ENCODE results near the gene G0S2.

GRCh38 chr1:209647156-209647555, 28.1 kb upstream of the G0S2 start:
- TF ChIP-seq EZH2 (IDR thresholded peaks at IDR 0.05; ENCODE audit: low read length) (no peak), CTCF (optimal IDR thresholded peaks at IDR 0.05 in 1 of 3, IDR thresholded peaks at IDR 0.05 in 1 of 3, conservative IDR thresholded peaks at IDR 0.05 in 1 of 3; ENCODE audit: extremely low read depth in 1 of 3, insufficient read depth in 2 of 3, low read length in 3 of 3) (no peak)
